Hindlimb muscle (tissue), 1 donor: Measurements from ENCODE around the gene CPS1. TPM values are rescaled to one million over a fixed set of nuclear protein-coding genes. Genes with fewer than 3 reads are reported as not detected.

ENCODE experiments used
- DNase-seq: peaks from one replicate; pipeline ENCODE4 v3.0.0-alpha.2; 2013
- polyA plus RNA-seq: library from polyadenylated mRNA; unstranded; fragments of 120-200 nt; gene quantifications from one replicate; pipeline ENCODE4 v1.2.1, GENCODE V29; 2013; ENCODE audit not compliant: insufficient read length

CPS1 gene
- polyA plus RNA-seq, 1 donor, result 1.5 TPM

GRCh38 chr2:210611466-210611865 is 55.1 kb downstream of the CPS1 start:
- no peak for DNase-seq

GRCh38 chr2:210616074-210616473 is 59.7 kb downstream of the CPS1 start:
- no peak for DNase-seq

- no peak for DNase-seq
Observed at GRCh38 chr2:210617318-210617717, 60.9 kb downstream of the CPS1 start.

GRCh38 chr2:210617732-210618330 is 61.4 kb downstream of the CPS1 start:
- peak; percentile 41 for DNase-seq

- no peak for DNase-seq
Observed at GRCh38 chr2:210620456-210620855, 64.1 kb downstream of the CPS1 start.

GRCh38 chr2:210623506-210623905 is 67.1 kb downstream of the CPS1 start:
- no peak for DNase-seq

GRCh38 chr2:210626849-210627248 is 70.5 kb downstream of the CPS1 start:
- no peak for DNase-seq

- DNase-seq, result no peak
Observed at GRCh38 chr2:210630873-210631560, 74.6 kb downstream of the CPS1 start.

- no peak for DNase-seq
Observed at GRCh38 chr2:210633699-210634098, 77.3 kb downstream of the CPS1 start.

GRCh38 chr2:210635257-210635656 is 78.9 kb downstream of the CPS1 start:
- no peak for DNase-seq

- DNase-seq, result no peak
Observed at GRCh38 chr2:210642333-210642732, 85.9 kb downstream of the CPS1 start.

GRCh38 chr2:210647151-210647550 is 90.8 kb downstream of the CPS1 start:
- no peak for DNase-seq

- no peak for DNase-seq
Observed at GRCh38 chr2:210654091-210654490, 97.7 kb downstream of the CPS1 start.

- no peak for DNase-seq
Observed at GRCh38 chr2:210655229-210655975, 99.0 kb downstream of the CPS1 start.

- DNase-seq, result no peak
Observed at GRCh38 chr2:210657874-210658273, 101.5 kb downstream of the CPS1 start.

- no peak for DNase-seq
Observed at GRCh38 chr2:210660751-210661150, 104.4 kb downstream of the CPS1 start.

GRCh38 chr2:210662560-210662959 is 106.2 kb downstream of the CPS1 start:
- DNase-seq, result no peak

- peak; percentile 11 for DNase-seq
Observed at GRCh38 chr2:210663631-210664089, 107.3 kb downstream of the CPS1 start.

- no peak for DNase-seq
Observed at GRCh38 chr2:210667711-210668110, 111.3 kb downstream of the CPS1 start.

GRCh38 chr2:210671065-210671464 is 114.7 kb downstream of the CPS1 start:
- no peak for DNase-seq

GRCh38 chr2:210673117-210673516 is 116.7 kb downstream of the CPS1 start:
- no peak for DNase-seq

GRCh38 chr2:210676067-210676466 is 119.7 kb downstream of the CPS1 start:
- no peak for DNase-seq

- no peak for DNase-seq
Observed at GRCh38 chr2:210681491-210681890, 125.1 kb downstream of the CPS1 start.

GRCh38 chr2:210686401-210686800 is 130.0 kb downstream of the CPS1 start:
- DNase-seq, result no peak
